Fibroblast of lung (primary cell): Measurements from ENCODE around the gene GAD1. TPM values are rescaled to one million over a fixed set of nuclear protein-coding genes. Genes with fewer than 3 reads are reported as not detected.

Experiments
- DNase-seq, 2 donors: peaks; one replicate each; pipeline versions ENCODE4 v3.0.0 to v3.0.0-alpha.2; 2010; ENCODE audit warnings: low read depth in 2 of 2
- H2AFZ ChIP-seq: 2 replicates; pipeline ENCODE4 v1.5.1; 2012; ENCODE audit warnings: low read length, control low read depth, inconsistent platforms
- H3K27ac ChIP-seq: 2 replicates; pipeline ENCODE4 v1.5.1; 2011; ENCODE audit warnings: low read length, control low read depth; ENCODE audit not compliant: insufficient read depth
- H3K27me3 ChIP-seq: 2 replicates; pipeline ENCODE4 v1.5.1; 2011; ENCODE audit warnings: mild to moderate bottlenecking, low read length; ENCODE audit not compliant: control insufficient read depth, insufficient read depth
- H3K36me3 ChIP-seq: 2 replicates; pipeline ENCODE4 v1.5.1; 2011; ENCODE audit warnings: low read length; ENCODE audit not compliant: control insufficient read depth, insufficient read depth
- H3K4me1 ChIP-seq: 2 replicates; pipeline ENCODE4 v1.5.1; 2011; ENCODE audit warnings: low read length; ENCODE audit not compliant: control insufficient read depth, insufficient read depth; ENCODE audit errors: extremely low read depth
- H3K4me2 ChIP-seq: 2 replicates; pipeline ENCODE4 v1.5.1; 2011; ENCODE audit warnings: low read length, control low read depth; ENCODE audit not compliant: insufficient read depth; ENCODE audit errors: extremely low read depth
- H3K4me3 ChIP-seq, 4 experiments: fragments of 200-600 bp in 1 of 4; sonication (generic) in 1 of 4; replicated peaks in 1 of 4; 2 replicates each; pipeline ENCODE4 v1.5.1; 2011 to 2016; ENCODE audit warnings: low read length in 4 of 4, low read depth in 3 of 4, mild to moderate bottlenecking in 3 of 4, control low read depth in 2 of 4, inconsistent platforms in 1 of 4, mixed read lengths in 1 of 4; ENCODE audit not compliant: insufficient read depth in 1 of 4; ENCODE audit errors: control extremely low read depth in 1 of 4
- H3K79me2 ChIP-seq: 2 replicates; pipeline ENCODE4 v1.5.1; 2012; ENCODE audit warnings: mild to moderate bottlenecking, low read length, inconsistent platforms; ENCODE audit not compliant: control insufficient read depth, insufficient read depth
- H3K9ac ChIP-seq: 2 replicates; pipeline ENCODE4 v1.5.1; 2011; ENCODE audit warnings: mild to moderate bottlenecking, low read length, control low read depth; ENCODE audit not compliant: insufficient read depth
- H3K9me3 ChIP-seq: 2 replicates; pipeline ENCODE4 v1.5.1; 2012; ENCODE audit warnings: low read depth, low read length; ENCODE audit not compliant: control insufficient read depth, insufficient read depth
- H4K20me1 ChIP-seq: 2 replicates; pipeline ENCODE4 v1.5.1; 2011; ENCODE audit warnings: low read length; ENCODE audit not compliant: control insufficient read depth, insufficient read depth; ENCODE audit errors: extremely low read depth
- EZH2 ChIP-seq: IDR thresholded peaks from 2 replicates; pipeline ENCODE4 v1.5.1; 2012; ENCODE audit warnings: low read length, control low read depth, mild to moderate bottlenecking; ENCODE audit errors: missing control alignments
- polyA plus RNA-seq, 2 donors: library from polyadenylated mRNA; depleted of rRNA in 1 of 2; stranded (reverse) in 1 of 2; unstranded in 1 of 2; fragments of >200 nt; gene quantifications; 2 replicates each; pipeline ENCODE4 v1.2.1, GENCODE V29; 2011 to 2012; ENCODE audit warnings: missing spikeins in 1 of 2
- total RNA-seq: library from RNA; depleted of rRNA; stranded (reverse); fragments of >200 nt; gene quantifications from 2 replicates; pipeline ENCODE4 v1.2.1, GENCODE V29; 2014
- TF ChIP-seq, protein P1 (sequence below), 2 donors: IDR thresholded peaks in 1 of 2; conservative IDR thresholded peaks in 1 of 2; 1 replicate in 1 of 2; 2 replicates in 1 of 2; pipeline ENCODE4 v1.5.1; 2011 to 2012; ENCODE audit warnings: low read length in 2 of 2, control low read depth in 1 of 2, inconsistent platforms in 1 of 2, low read depth in 1 of 2, mild to moderate bottlenecking in 1 of 2

Gene GAD1
- total and polyA plus RNA-seq, 2 donors (not counting 1 experiment from before 2014, with no cell fraction given), result 0.12 to 0.33 TPM

GRCh38 chr2:170806548-170806947 lies 10.1 kb upstream of the GAD1 start:
- Histone ChIP-seq H3K27me3 (no peaks in the 10 kb centered on the region), H3K36me3 (no peaks in the 10 kb centered on the region), H2AFZ (no peak overlapping the region), H3K27ac (no peak overlapping the region), H3K4me2 (no peak overlapping the region), H4K20me1 (no peaks in the 10 kb centered on the region), H3K9me3 (no peaks in the 10 kb centered on the region), H3K4me3 (no peak overlapping the region), H3K4me1 (no peaks in the 10 kb centered on the region), H3K79me2 (no peaks in the 10 kb centered on the region), H3K9ac (no peak overlapping the region)
- DNase-seq, result no peak
- TF ChIP-seq EZH2, result no peak
- TF ChIP-seq, protein P1, sequence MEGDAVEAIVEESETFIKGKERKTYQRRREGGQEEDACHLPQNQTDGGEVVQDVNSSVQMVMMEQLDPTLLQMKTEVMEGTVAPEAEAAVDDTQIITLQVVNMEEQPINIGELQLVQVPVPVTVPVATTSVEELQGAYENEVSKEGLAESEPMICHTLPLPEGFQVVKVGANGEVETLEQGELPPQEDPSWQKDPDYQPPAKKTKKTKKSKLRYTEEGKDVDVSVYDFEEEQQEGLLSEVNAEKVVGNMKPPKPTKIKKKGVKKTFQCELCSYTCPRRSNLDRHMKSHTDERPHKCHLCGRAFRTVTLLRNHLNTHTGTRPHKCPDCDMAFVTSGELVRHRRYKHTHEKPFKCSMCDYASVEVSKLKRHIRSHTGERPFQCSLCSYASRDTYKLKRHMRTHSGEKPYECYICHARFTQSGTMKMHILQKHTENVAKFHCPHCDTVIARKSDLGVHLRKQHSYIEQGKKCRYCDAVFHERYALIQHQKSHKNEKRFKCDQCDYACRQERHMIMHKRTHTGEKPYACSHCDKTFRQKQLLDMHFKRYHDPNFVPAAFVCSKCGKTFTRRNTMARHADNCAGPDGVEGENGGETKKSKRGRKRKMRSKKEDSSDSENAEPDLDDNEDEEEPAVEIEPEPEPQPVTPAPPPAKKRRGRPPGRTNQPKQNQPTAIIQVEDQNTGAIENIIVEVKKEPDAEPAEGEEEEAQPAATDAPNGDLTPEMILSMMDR (conservative IDR thresholded peaks at IDR 0.05 in 1 of 2, IDR thresholded peaks at IDR 0.05 in 1 of 2; ENCODE audit: low read depth in 1 of 2, low read length in 2 of 2), result no peak

DNA sequence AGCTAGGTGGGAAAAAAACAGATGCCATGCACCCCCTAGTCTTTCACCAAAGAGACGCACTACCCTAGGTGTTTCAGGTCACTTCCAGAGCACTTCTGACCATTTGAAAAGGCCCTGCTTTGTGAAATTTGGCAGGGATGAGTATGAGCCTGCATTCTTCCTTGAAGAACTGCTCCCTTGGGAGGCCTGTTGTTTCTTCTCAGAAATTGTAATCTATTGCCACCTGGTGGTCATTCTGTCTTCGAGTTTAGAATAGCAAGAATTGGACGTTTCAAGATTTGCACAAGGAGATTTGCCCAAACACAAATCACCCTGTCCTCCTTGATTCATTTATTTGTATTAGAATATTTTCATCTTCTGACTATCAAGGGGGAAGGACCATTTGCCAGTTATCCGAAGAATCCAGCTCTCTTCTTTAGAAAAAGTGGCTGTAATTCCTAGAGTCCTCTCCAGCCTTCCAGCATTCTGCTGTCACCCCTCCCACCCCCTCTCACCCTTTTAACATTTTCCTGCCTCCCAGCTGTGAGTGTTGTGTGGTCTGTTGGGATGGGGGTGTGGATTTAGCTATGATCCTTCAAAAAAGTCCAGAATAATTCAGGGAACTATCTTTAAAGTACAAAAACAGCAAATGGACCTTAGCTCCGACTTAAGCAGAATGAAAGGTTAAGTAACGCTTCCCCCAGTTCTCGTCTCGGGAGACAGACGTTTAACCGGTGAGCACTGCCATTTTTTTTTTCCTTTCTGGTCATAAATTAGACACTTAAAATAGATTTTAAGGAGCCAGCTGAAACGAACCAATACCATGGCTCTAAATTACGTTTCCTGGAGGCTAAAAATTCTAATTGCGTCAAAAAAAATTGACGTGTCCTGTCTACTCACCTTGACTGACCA lies 3.7 kb upstream of the GAD1 start:
- TF ChIP-seq, protein P1 (conservative IDR thresholded peaks at IDR 0.05 in 1 of 2, IDR thresholded peaks at IDR 0.05 in 1 of 2; ENCODE audit: low read depth in 1 of 2, low read length in 2 of 2), result peak; percentile 61 to 66
- peak; percentile 11 for TF ChIP-seq EZH2
- H4K20me1 ChIP-seq, result no peaks in the 10 kb centered on the region
- no peak overlapping the region for H3K4me3 ChIP-seq
- H3K9me3 ChIP-seq, result no peaks in the 10 kb centered on the region
- H3K79me2 ChIP-seq, result no peaks in the 10 kb centered on the region
- peak; percentile 67 to 93 for DNase-seq
- no peak overlapping the region for H3K4me2 ChIP-seq
- H3K27me3 ChIP-seq, result peaks cover 31% of the 10 kb centered on the region
- no peak overlapping the region for H3K9ac ChIP-seq
- no peak overlapping the region for H3K27ac ChIP-seq
- H2AFZ ChIP-seq, result no peak overlapping the region
- H3K4me1 ChIP-seq, result peaks cover 3% of the 10 kb centered on the region
- H3K36me3 ChIP-seq, result no peaks in the 10 kb centered on the region

- Histone ChIP-seq H3K27ac (no peak overlapping the region), H3K4me3 (no peak overlapping the region), H3K9ac (no peak overlapping the region), H3K9me3 (no peaks in the 10 kb centered on the region), H4K20me1 (no peaks in the 10 kb centered on the region), H3K4me1 (peaks cover 3% of the 10 kb centered on the region), H3K36me3 (no peaks in the 10 kb centered on the region), H3K79me2 (no peaks in the 10 kb centered on the region), H3K4me2 (no peak overlapping the region), H3K27me3 (peaks cover 41% of the 10 kb centered on the region), H2AFZ (no peak overlapping the region)
- peak; percentile 52 to 65 for DNase-seq
- TF ChIP-seq, protein P1 (conservative IDR thresholded peaks at IDR 0.05 in 1 of 2, IDR thresholded peaks at IDR 0.05 in 1 of 2; ENCODE audit: low read depth in 1 of 2, low read length in 2 of 2), result no peak
- TF ChIP-seq EZH2, result peak; percentile 39
Observed at GRCh38 chr2:170813611-170814532, 2.8 kb upstream of the GAD1 start.
